ENCODE data around the gene ISCA2. TPM values are rescaled to one million over a fixed set of nuclear protein-coding genes. Genes with fewer than 3 reads are reported as not detected.
A peak's percentile ranks its signal among the peaks of the same experiment; 100 is the strongest.

ISCA2 gene
- total RNA-seq, 4 donors from 2014 or later = 24.6 to 54.9 (median 44.2) TPM

DNA sequence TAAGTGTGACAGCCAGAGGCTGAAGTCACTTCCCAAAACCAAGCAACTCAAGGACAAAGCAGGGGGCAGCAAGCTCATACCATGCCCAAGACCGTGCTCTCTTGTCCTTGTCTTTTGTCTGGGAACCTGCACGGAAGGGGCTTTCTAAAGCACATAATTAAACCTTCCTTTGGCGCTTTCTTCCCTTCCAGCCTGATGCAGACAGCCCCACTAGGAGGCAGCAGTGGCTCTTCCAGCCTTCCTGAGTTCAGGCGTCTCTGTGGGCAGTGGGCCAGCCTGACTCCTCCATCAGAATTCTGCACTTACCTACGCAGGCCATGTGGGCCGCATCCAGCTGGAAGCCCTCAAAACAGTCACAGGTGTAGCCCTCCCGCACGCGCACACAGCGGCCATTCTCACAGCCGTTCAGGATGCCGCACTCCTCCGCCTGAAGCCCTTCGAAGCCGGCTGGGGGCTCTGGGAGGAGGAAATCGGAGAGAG, 7.6 kb downstream of the ISCA2 start:
- peak overlapping the region; percentile 30 to 63 (median 54) for H3K27ac ChIP-seq
- peaks cover 19 to 33% of the 10 kb centered on the region in 2 donors for H3K36me3 ChIP-seq
- intact Hi-C loops (cut with DNase I) = loop anchor here (2.0 to 5.0 kb wide), 2 partner anchors 112 to 211 kb away; partner anchors contain the start of genes AREL1, FCF1 and LTBP2
- no peaks in the 10 kb centered on the region for H3K27me3 ChIP-seq
- DNase-seq = peak; percentile 95 to 97
- no peaks in the 10 kb centered on the region for H3K9me3 ChIP-seq
- H3K4me1 ChIP-seq = peaks cover 7 to 9% of the 10 kb centered on the region in 2 donors
- TF ChIP-seq, protein P1, sequence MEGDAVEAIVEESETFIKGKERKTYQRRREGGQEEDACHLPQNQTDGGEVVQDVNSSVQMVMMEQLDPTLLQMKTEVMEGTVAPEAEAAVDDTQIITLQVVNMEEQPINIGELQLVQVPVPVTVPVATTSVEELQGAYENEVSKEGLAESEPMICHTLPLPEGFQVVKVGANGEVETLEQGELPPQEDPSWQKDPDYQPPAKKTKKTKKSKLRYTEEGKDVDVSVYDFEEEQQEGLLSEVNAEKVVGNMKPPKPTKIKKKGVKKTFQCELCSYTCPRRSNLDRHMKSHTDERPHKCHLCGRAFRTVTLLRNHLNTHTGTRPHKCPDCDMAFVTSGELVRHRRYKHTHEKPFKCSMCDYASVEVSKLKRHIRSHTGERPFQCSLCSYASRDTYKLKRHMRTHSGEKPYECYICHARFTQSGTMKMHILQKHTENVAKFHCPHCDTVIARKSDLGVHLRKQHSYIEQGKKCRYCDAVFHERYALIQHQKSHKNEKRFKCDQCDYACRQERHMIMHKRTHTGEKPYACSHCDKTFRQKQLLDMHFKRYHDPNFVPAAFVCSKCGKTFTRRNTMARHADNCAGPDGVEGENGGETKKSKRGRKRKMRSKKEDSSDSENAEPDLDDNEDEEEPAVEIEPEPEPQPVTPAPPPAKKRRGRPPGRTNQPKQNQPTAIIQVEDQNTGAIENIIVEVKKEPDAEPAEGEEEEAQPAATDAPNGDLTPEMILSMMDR (IDR thresholded peaks at IDR 0.05) = peak; percentile 58 to 94 (median 84)
- TF ChIP-seq POLR2A (IDR thresholded peaks at IDR 0.05) = peak in 1 of 2 donors; percentile 38
- H3K4me3 ChIP-seq (replicated peaks in 1 of 3) = no peak overlapping the region
- 35 to 45% methylated on average over 16 of the region's 16 CpGs for WGBS, 2 donors

DNA sequence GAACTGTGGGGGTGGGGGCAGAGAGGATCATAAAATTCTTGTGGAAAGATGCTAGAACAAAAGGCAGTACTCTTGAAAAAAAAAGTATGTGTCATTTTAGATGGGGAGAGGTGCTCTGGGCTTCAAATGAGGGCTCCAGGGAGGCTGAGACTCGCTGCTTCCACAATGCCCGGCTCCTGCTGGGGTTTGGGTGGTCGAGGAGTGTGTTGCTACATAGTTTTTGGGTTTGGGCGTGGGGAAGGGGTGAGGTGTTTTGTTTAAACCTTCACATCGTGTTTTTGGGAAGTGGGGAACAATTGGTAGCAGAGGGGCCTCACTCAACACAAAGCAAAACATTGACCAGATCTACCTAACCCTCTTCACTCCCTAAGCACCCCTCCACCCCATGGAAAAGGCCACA, 8.1 kb downstream of the ISCA2 start:
- peaks cover 7 to 9% of the 10 kb centered on the region in 2 donors for H3K4me1 ChIP-seq
- TF ChIP-seq, protein P1 (IDR thresholded peaks at IDR 0.05) = no peak
- no peak for TF ChIP-seq POLR2A (IDR thresholded peaks at IDR 0.05)
- H3K27ac ChIP-seq = peak overlapping the region; percentile 30 to 63 (median 54)
- DNase-seq = no peak
- 71 to 84% methylated on average over 5 of the region's 5 CpGs for WGBS, 2 donors
- intact Hi-C loops (cut with DNase I) = loop anchor here (2.0 to 5.0 kb wide), 2 partner anchors 111 to 211 kb away; partner anchors contain the start of genes AREL1, FCF1 and LTBP2
- H3K36me3 ChIP-seq = peaks cover 23 to 39% of the 10 kb centered on the region in 2 donors
- H3K9me3 ChIP-seq = no peaks in the 10 kb centered on the region
- H3K4me3 ChIP-seq (replicated peaks in 1 of 3) = no peak overlapping the region
- H3K27me3 ChIP-seq = no peaks in the 10 kb centered on the region

DNA sequence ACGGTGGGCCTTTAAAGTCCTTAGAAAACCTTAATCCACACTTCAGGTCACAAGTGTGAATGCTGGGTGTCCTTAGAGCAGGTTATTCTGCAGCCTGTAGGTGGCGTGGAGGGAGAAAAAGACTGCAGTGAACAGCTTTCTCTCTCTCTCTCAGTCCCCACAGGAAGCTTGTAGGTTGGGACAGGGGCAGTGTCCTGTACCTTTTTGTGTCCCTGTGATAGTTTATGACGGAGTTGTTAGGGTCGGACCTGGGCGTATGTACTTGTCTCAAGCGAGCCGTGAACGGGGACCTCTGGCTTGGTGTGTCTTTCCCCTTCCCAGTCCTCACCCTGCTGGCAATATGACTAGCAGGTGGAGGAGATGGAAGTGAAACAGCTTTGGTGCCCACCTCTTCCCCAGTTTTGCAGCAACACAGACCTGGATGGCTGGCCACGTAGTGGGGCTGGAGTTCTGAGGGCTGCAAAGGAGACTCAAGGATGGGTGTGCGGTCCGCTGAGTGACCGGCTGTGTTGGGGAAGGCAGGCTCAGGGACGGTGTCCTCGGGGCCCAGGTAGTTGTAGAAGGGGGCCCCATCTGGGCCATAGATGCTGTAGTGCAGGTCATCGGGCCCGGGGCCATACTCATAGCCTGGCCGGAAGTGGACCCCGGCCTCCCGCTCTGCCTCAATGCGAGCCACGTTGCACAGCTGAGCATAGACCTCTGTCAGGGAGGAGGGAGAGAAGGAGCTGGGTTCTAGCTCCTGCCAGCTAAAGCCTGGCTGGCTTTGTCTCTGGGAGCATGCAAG, 8.9 kb downstream of the ISCA2 start:
- Histone ChIP-seq H3K9me3 (no peaks in the 10 kb centered on the region), H3K4me3 (replicated peaks in 1 of 3) (no peak overlapping the region), H3K27ac (peak overlapping the region in 2 of 3 donors; percentile 30 to 63), H3K36me3 (peaks cover 24 to 42% of the 10 kb centered on the region in 2 donors), H3K4me1 (peaks cover 7 to 9% of the 10 kb centered on the region in 2 donors), H3K27me3 (no peaks in the 10 kb centered on the region)
- no peak for TF ChIP-seq POLR2A (IDR thresholded peaks at IDR 0.05)
- TF ChIP-seq, protein P1 (IDR thresholded peaks at IDR 0.05) = peak in 4 of 6 experiments; percentile 36 to 52 (median 47)
- peak; percentile 47 to 53 for DNase-seq
- intact Hi-C loops (cut with DNase I) = loop anchor here (5.0 kb wide), 1 partner anchor 210 kb away; the partner anchor contains the start of genes AREL1 and FCF1
- 80 to 83% methylated on average over 20 to 21 of the region's 21 CpGs for WGBS, 2 donors

DNA sequence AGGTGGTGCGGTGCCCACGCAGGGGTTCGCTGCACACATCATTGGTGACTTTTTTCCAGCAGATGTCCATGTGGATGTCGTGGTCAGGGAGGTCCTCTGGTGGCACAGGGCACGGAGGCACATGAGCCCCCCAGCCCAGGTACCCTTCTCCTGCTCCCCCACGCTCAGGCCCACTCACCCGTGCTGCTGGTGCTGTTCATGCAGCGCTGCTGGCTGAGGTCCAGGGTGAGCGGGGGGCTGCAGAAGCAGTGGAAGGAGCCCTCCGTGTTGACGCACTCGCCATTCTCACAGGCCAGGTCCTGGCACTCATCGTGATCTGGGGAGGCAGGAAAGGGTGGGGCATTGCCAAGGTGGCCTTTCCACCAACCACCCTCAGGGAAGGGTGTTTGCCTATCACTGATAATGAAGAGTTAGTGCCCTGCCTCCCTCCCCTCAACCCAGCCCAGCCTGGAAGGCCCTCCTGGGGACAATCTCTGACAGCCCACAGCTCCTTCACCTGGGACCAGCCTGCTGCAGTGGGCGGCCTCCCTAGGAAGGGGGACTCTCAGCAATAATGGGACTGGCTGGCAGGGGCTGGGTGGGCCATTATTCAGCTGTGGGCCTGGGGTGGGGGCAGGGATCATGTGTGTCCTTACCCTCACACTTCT, 9.8 kb downstream of the ISCA2 start:
- no peak overlapping the region for H3K4me3 ChIP-seq (replicated peaks in 1 of 3)
- no peaks in the 10 kb centered on the region for H3K27me3 ChIP-seq
- no peak for DNase-seq
- TF ChIP-seq, protein P1 (IDR thresholded peaks at IDR 0.05) = no peak
- no peak for TF ChIP-seq POLR2A (IDR thresholded peaks at IDR 0.05)
- H3K36me3 ChIP-seq = peaks cover 32 to 42% of the 10 kb centered on the region in 2 donors
- intact Hi-C loops (cut with DNase I) = loop anchor here (5.0 kb wide), 1 partner anchor 209 kb away; the partner anchor contains the start of genes AREL1 and FCF1
- no peak overlapping the region for H3K27ac ChIP-seq
- H3K9me3 ChIP-seq = no peaks in the 10 kb centered on the region
- WGBS, 2 donors = 82 to 83% methylated on average over 10 to 13 of the region's 14 CpGs
- H3K4me1 ChIP-seq = peaks cover 7 to 9% of the 10 kb centered on the region in 2 donors

Data from thyroid gland (tissue), 4 donors.